AG09309 (cell line): ENCODE results near the gene NKAP.

Experiments used
- DNase-seq: peaks from one replicate; pipeline ENCODE4 v3.0.0-alpha.2; 2010; ENCODE audit warnings: low read depth
- H3K4me3 ChIP-seq: 2 replicates; pipeline ENCODE4 v1.5.1; 2011; ENCODE audit warnings: mild to moderate bottlenecking, low read depth, low read length, moderate library complexity; ENCODE audit not compliant: control insufficient read depth
- TF ChIP-seq, protein P1 (sequence below): IDR thresholded peaks from 2 replicates; pipeline ENCODE4 v1.5.1; 2011; ENCODE audit warnings: mild to moderate bottlenecking, low read depth, low read length, inconsistent platforms; ENCODE audit not compliant: insufficient read depth, control insufficient read depth; ENCODE audit errors: missing control alignments

NKAP gene

DNA sequence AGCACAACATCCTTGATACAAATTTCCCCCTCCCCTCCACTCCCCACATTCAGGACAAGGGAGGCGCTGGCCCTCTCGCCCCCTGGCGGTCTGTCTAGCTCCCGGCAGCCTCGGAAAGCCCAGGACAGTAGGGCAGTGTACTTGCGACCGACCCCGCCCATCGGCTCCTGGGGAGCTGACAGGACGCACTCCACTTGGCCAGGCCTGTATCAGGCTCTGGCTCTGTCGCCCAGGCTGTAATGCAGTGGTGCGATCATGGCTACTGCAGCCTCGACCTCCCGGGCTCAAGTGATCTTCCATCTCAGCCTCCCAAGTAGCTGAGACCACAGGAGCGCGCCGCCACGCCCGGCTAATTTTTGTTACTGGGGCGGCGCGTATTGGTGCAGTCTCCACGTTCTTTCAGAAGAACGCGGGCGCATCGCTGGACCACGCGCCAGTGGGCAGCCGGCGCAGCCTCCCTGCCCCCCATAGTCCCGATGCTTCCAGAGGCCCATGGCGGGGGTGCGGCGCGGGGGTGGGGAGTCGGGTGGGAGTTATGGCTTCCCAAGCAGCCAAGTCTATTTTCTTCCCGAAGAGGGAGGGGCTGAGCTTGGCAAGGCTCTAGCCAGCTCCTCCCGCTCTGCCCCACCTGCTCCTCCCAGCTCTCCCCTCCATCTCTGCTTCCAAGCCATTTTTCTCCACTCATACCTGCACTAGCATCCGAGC lies 55.7 kb downstream of the NKAP start:
- TF ChIP-seq, protein P1, sequence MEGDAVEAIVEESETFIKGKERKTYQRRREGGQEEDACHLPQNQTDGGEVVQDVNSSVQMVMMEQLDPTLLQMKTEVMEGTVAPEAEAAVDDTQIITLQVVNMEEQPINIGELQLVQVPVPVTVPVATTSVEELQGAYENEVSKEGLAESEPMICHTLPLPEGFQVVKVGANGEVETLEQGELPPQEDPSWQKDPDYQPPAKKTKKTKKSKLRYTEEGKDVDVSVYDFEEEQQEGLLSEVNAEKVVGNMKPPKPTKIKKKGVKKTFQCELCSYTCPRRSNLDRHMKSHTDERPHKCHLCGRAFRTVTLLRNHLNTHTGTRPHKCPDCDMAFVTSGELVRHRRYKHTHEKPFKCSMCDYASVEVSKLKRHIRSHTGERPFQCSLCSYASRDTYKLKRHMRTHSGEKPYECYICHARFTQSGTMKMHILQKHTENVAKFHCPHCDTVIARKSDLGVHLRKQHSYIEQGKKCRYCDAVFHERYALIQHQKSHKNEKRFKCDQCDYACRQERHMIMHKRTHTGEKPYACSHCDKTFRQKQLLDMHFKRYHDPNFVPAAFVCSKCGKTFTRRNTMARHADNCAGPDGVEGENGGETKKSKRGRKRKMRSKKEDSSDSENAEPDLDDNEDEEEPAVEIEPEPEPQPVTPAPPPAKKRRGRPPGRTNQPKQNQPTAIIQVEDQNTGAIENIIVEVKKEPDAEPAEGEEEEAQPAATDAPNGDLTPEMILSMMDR, result peak; percentile 57
- no peak overlapping the region for H3K4me3 ChIP-seq
- DNase-seq, result no peak

DNA sequence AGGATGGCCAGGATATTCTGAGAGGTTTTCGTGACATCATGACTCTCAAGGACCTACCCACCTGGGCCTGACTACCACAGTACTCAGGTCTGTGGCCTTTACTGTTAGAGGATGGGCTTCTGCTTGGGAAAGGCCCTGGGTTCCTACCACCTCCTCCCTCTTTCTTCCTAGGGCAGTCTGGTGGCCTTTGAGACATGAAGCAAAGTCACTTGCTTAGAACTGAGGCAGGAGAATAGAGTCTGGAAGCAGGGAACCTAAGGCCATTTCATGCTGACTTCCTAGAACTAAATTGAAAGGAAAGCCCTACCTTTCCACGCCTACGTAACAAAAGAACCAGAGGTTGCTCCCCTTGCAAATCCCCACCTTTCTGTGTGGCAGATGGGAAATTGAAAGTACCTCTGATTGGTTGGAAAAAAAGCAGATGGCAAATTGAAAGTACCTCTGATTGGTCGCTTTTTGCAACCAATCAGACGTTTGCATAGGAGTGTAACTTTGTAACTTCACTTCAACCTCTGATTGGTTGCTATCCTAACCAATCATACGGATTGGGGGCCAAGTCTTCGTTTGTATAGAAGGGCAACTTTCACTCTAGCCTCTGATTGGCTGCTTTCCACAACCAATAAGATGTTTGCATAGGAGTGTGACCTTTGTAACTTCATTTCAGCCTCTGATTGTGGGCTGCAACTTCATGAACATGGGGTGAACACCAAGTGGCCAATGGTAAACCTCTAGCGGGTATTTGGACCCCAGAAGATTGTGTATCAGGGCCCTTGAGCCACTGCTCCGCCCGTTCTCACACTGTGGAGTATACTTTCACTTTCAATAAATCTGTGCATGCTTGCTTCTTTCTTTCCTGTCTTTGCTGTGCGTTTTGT lies 57.8 kb downstream of the NKAP start:
- no peak for DNase-seq

DNA sequence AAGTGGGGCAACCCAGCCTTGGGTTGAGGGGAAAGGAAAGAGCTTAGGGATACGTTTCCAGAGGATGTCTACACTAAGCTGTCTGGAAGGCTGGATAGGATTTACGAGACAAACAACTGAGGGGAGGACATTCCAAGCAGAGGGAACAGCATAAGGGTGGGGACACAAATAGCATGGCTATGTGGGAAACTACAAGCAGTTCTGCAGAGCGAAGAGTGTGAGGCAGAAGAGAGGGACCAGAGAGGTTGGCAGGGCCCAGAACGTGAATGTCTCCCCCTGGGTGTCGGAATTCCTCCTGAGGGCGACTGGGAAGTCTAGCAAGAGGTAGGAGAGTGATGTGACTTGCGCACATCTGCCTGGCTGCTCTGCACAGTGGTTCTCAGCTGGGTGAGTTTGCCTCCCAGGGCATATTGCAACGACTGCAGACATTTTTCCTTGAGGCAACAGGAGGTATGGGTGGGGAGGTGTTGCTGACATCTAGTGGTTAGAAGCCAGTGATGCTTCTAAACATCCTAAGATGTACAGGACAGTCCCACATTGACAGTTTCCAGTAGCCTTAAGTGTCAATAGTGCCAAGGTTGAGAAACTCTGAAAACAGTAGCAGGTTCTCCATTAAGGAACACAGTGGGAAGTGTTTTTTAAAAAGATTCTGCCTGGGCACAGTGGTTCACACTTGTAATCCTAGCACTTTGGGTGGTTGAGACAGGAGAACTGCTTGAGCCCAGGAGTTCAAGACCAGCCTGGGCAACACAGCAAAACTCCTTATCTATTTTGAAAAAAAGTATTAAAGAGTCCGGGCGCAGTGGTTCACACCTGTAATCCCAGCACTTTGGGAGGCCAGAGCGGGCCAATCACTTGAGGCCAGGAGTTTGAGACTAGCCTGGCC lies 62.8 kb downstream of the NKAP start:
- TF ChIP-seq, protein P1, result peak; percentile 87
- H3K4me3 ChIP-seq, result no peak overlapping the region
- peak; percentile 14 for DNase-seq

More for the DNA sequence above, 57.8 kb downstream of the NKAP start:
- TF ChIP-seq, protein P1, result no peak
- no peak overlapping the region for H3K4me3 ChIP-seq

DNA sequence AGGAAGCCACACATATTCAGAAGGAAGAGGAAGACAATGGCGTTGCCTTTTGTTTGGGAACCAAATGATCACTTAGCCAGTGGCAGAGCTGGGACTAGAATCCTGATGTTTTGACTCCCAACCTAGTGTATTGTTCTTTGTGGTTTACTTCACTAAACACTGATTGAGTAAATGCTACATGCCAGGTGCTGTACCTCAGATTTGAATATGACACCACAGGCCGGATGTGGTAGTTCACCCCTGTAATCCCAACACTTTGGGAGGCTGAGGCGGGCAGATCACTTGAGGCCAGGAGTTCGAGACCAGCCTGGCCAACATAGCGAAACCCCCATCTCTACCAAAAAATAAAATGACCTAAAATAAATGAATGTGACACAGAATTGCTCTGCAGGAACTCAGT lies 63.5 kb downstream of the NKAP start:
- DNase-seq, result no peak
- TF ChIP-seq, protein P1, result no peak
- no peak overlapping the region for H3K4me3 ChIP-seq

DNA sequence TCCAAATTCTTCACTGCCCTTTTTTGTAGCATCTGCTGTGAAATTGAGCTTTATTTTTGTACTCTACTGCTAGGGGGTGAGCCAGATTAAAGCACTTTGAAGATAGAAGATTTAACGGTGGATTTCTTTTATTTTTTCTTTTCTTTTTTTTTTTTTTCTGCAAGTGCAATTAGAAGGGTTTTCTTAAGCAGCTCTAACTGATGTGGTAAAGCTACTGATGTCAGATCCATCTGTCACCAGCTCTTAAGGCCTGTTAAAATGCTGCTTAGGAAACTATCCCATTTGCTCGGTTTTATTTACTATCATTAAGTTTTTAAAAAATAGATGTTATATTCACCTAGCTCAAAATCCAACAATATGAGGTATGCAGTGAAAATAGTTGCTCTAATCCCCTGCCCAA lies 64.8 kb downstream of the NKAP start:
- H3K4me3 ChIP-seq, result no peak overlapping the region
- TF ChIP-seq, protein P1, result no peak
- no peak for DNase-seq

DNA sequence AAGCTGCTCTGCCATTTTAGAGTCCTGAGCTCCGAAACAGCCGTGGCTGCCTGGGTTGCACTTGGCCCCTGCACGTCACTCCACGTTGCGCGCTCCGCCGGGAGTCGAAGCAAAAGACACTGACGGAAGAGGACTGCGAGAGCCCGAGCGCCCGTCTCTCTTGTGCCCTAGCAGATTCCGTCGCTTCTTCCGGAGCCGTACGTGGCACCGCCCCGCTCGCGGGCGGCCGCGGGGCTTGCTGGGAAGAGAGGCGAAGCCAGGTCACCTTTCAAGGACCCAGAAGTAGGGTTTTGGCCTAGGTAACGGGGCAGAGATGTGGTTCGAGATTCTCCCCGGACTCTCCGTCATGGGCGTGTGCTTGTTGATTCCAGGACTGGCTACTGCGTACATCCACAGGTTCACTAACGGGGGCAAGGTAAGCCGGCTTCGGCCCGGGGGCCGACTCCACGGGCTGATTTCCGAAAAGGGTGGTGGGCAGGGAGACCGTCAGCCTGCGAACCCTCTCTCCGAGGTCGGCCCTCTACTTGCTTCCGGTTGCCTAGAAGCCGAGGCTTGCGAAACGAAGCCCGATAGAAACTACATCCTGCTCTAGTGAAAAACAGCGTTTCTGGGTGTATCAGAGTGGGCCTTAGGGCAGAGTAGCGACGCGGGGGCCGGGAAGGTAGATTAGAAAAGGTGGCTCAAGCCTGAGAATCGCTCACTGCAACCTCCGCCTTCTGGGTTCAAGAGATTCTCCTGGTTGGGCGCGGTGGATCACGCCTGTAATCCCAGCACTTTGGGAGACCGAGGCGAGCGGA lies 71.8 kb downstream of the NKAP start, which contains the start of the genes NDUFA1 and RNF113A:
TSS of gene NDUFA1 (plus strand) at position 234 of the 797 bp plus-strand sequence. CDS start at position 314, 80 bp downstream.
TSS of gene RNF113A (minus strand) at position 135 of the 797 bp plus-strand sequence. CDS start at position 15, 120 bp downstream.
- peak; percentile 49 for DNase-seq
- H3K4me3 ChIP-seq, result peak within 1 kb of the TSS; percentile 66
- TF ChIP-seq, protein P1, result no peak
